HG02852 (cell line): ENCODE data around the gene TCEANC2.

Experiments
- ATAC-seq: cut with Tn5 transposase; IDR thresholded peaks from one replicate; pipeline ENCODE4 v1.9.1; 2021; ENCODE audit warnings: mild to moderate bottlenecking, moderate library complexity; ENCODE audit not compliant: unreplicated experiment

Gene TCEANC2

GRCh38 chr1:54110996-54111395 is 57.6 kb downstream of the TCEANC2 start:
- ATAC-seq = no peak

- ATAC-seq = no peak
These were observed 58.2 kb downstream of the TCEANC2 start for GRCh38 chr1:54111624-54112023.

GRCh38 chr1:54112027-54112426 is 58.6 kb downstream of the TCEANC2 start:
- no peak for ATAC-seq

GRCh38 chr1:54112705-54113368 is 59.4 kb downstream of the TCEANC2 start:
- ATAC-seq = no peak

GRCh38 chr1:54114001-54114400 is 60.6 kb downstream of the TCEANC2 start:
- no peak for ATAC-seq

- ATAC-seq = no peak
These were observed 61.5 kb downstream of the TCEANC2 start for GRCh38 chr1:54114955-54115354.

- no peak for ATAC-seq
These were observed 62.1 kb downstream of the TCEANC2 start for GRCh38 chr1:54115520-54115919.

- no peak for ATAC-seq
These were observed 64.6 kb downstream of the TCEANC2 start for GRCh38 chr1:54117815-54118563.

- ATAC-seq = no peak
These were observed 65.3 kb downstream of the TCEANC2 start for GRCh38 chr1:54118704-54119103.

GRCh38 chr1:54120018-54120697 is 66.8 kb downstream of the TCEANC2 start:
- no peak for ATAC-seq

GRCh38 chr1:54120698-54121481 is 67.5 kb downstream of the TCEANC2 start:
- ATAC-seq = no peak

- ATAC-seq = no peak
These were observed 68.2 kb downstream of the TCEANC2 start for GRCh38 chr1:54121482-54122134.

GRCh38 chr1:54122135-54122751 is 68.8 kb downstream of the TCEANC2 start:
- ATAC-seq = no peak

GRCh38 chr1:54122992-54123391 is 69.6 kb downstream of the TCEANC2 start:
- no peak for ATAC-seq

- no peak for ATAC-seq
These were observed 71.1 kb downstream of the TCEANC2 start for GRCh38 chr1:54124472-54124871.

- ATAC-seq = no peak
These were observed 71.5 kb downstream of the TCEANC2 start for GRCh38 chr1:54124906-54125305.

- ATAC-seq = no peak
These were observed 72.1 kb downstream of the TCEANC2 start for GRCh38 chr1:54125386-54126070.

GRCh38 chr1:54126271-54126815 is 72.9 kb downstream of the TCEANC2 start:
- ATAC-seq = no peak

GRCh38 chr1:54127594-54128300 is 74.3 kb downstream of the TCEANC2 start:
- ATAC-seq = no peak
